Measurements from ENCODE around the gene WIPF3. TPM values are rescaled to one million over a fixed set of nuclear protein-coding genes. Genes with fewer than 3 reads are reported as not detected.

WIPF3 gene
- total and polyA plus RNA-seq, 2 donors (not counting 1 experiment from before 2014, with no cell fraction given): not detected

DNA sequence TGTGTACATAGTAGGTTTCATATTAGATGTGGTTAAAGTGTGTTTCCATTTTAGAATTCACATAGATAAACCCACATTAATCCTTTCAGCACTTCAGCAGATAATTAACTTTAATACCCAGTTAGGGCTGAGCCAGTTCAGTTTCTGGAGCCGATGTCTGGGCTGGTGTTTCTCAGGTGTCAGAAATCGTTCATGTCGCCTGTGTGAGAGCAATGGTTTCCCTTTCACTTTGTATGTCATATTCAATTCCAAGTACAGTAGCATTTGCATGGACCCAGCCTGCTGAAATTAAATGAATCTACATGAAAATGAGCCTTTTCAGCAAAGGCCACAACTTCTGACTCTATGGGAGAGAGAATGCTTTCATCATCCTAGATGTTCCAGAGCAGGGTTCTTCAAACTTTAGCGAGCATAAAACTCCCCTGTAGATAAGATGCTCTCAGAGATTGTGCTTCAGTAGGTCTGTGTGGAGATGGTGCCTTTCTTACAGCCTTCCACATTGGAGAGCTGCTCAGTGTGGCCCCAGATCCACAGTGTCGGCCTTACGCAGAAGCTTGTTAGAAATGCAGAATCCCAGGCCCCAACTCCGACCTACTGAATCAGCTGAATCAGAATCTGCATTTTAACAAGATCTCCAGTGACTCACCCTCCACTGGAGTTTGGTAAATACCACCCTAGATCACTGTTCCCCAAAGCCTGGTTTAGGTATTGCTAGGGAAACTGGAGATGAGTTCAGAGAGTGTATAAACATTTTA, 19.6 kb downstream of the WIPF3 start:
- Histone ChIP-seq H3K27me3 (replicated peaks in 1 of 4; ENCODE audit: control extremely low read depth in 1 of 4, control insufficient read depth in 3 of 4, insufficient read depth in 4 of 4, low read length in 3 of 4) (peaks cover 0 to 4% (median 0%) of the 10 kb centered on the region in 4 experiments), H3K4me3 (ENCODE audit: control extremely low read depth in 1 of 5, extremely low read depth in 1 of 5, insufficient read depth in 1 of 5, low read depth in 2 of 5, low read length in 4 of 5) (peak overlapping the region in 2 of 5 experiments; percentile 26 to 49), H2AFZ (ENCODE audit: insufficient read depth, low read depth, low read length, poor library complexity, severe bottlenecking) (peak overlapping the region; percentile 61), H3K9me3 (ENCODE audit: control extremely low read depth in 1 of 3, control insufficient read depth in 2 of 3, insufficient read depth in 1 of 3, low read length in 2 of 3) (no peaks in the 10 kb centered on the region), H4K20me1 (ENCODE audit: control insufficient read depth, insufficient read depth, low read length, poor library complexity, severe bottlenecking) (no peaks in the 10 kb centered on the region), H3K27ac (ENCODE audit: low read length in 2 of 2) (no peak overlapping the region), H3K36me3 (replicated peaks in 1 of 2; ENCODE audit: control extremely low read depth in 1 of 2, control insufficient read depth in 1 of 2, extremely low read depth in 1 of 2, insufficient read depth in 2 of 2, low read length in 1 of 2) (no peaks in the 10 kb centered on the region), H3K4me2 (replicated peaks; ENCODE audit: low read depth, low read length, poor library complexity, severe bottlenecking) (peak overlapping the region; percentile 55), H3K79me2 (ENCODE audit: control insufficient read depth, insufficient read depth, low read length) (no peaks in the 10 kb centered on the region), H3K9ac (ENCODE audit: low read length) (peak overlapping the region; percentile 51), H3K4me1 (ENCODE audit: control insufficient read depth in 2 of 2, insufficient read depth in 2 of 2, low read length in 2 of 2) (no peaks in the 10 kb centered on the region)
- H3K4me3 Mint-ChIP-seq: peak overlapping the region; percentile 74
- no peaks in the 10 kb centered on the region for H3K9me3 Mint-ChIP-seq (ENCODE audit: insufficient read depth)
- H3K27ac Mint-ChIP-seq: no peak overlapping the region
- DNase-seq (no peak), ATAC-seq (ENCODE audit: low read depth) (no peak)
- H3K27me3 Mint-ChIP-seq: peaks cover 38% of the 10 kb centered on the region
- ChIA-PET POLR2A (no interaction called here), CTCF (no interaction called here)
- WGBS (ENCODE audit: insufficient coverage): 52% methylated on average over 5 of the region's 7 CpGs
- peaks cover 7% of the 10 kb centered on the region for H3K4me1 Mint-ChIP-seq
- intact Hi-C loops (cut with micrococcal nuclease): no loop called here
- TF ChIP-seq, protein P1, sequence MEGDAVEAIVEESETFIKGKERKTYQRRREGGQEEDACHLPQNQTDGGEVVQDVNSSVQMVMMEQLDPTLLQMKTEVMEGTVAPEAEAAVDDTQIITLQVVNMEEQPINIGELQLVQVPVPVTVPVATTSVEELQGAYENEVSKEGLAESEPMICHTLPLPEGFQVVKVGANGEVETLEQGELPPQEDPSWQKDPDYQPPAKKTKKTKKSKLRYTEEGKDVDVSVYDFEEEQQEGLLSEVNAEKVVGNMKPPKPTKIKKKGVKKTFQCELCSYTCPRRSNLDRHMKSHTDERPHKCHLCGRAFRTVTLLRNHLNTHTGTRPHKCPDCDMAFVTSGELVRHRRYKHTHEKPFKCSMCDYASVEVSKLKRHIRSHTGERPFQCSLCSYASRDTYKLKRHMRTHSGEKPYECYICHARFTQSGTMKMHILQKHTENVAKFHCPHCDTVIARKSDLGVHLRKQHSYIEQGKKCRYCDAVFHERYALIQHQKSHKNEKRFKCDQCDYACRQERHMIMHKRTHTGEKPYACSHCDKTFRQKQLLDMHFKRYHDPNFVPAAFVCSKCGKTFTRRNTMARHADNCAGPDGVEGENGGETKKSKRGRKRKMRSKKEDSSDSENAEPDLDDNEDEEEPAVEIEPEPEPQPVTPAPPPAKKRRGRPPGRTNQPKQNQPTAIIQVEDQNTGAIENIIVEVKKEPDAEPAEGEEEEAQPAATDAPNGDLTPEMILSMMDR (IDR thresholded peaks at IDR 0.05): no peak
- no peak for TF ChIP-seq EZH2 (IDR thresholded peaks at IDR 0.05; ENCODE audit: borderline replicate concordance, insufficient read depth, low read depth, low read length, poor library complexity, severe bottlenecking)

DNA sequence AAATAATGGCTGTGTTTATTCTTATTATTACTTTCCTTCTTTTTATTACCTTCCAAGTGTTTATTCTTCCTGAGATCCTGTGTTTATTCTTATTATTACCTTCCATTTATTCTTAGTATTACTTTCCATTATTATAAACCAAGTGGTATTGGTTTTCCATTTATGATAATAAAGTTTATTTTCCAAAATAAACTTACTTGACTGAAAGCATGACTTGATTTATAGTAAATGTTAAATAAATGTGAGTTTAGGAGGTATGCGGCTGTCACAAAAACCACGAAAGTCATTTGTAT, 20.2 kb downstream of the WIPF3 start:
- intact Hi-C loops (cut with micrococcal nuclease): no loop called here
- no peaks in the 10 kb centered on the region for H3K9me3 ChIP-seq (ENCODE audit: control extremely low read depth in 1 of 3, control insufficient read depth in 2 of 3, insufficient read depth in 1 of 3, low read length in 2 of 3)
- ATAC-seq (ENCODE audit: low read depth): no peak

More for the DNA sequence above, 20.2 kb downstream of the WIPF3 start:
- no peaks in the 10 kb centered on the region for H3K4me1 ChIP-seq (ENCODE audit: control insufficient read depth in 2 of 2, insufficient read depth in 2 of 2, low read length in 2 of 2)
- no peak overlapping the region for H3K9ac ChIP-seq (ENCODE audit: low read length)
- Mint-ChIP-seq H3K9me3 (ENCODE audit: insufficient read depth) (peaks cover under 1% of the 10 kb centered on the region), H3K4me3 (no peak overlapping the region), H3K27me3 (peaks cover 38% of the 10 kb centered on the region), H3K4me1 (peaks cover 7% of the 10 kb centered on the region), H3K27ac (no peak overlapping the region)
- H3K79me2 ChIP-seq (ENCODE audit: control insufficient read depth, insufficient read depth, low read length): no peaks in the 10 kb centered on the region
- H3K4me3 ChIP-seq (ENCODE audit: control extremely low read depth in 1 of 5, extremely low read depth in 1 of 5, insufficient read depth in 1 of 5, low read depth in 2 of 5, low read length in 4 of 5): no peak overlapping the region
- ChIA-PET POLR2A (no interaction called here), CTCF (no interaction called here)
- H3K27ac ChIP-seq (ENCODE audit: low read length in 2 of 2): no peak overlapping the region
- no peak for DNase-seq
- TF ChIP-seq EZH2 (IDR thresholded peaks at IDR 0.05; ENCODE audit: borderline replicate concordance, insufficient read depth, low read depth, low read length, poor library complexity, severe bottlenecking): no peak
- TF ChIP-seq, protein P1 (IDR thresholded peaks at IDR 0.05): no peak
- no peak overlapping the region for H3K4me2 ChIP-seq (replicated peaks; ENCODE audit: low read depth, low read length, poor library complexity, severe bottlenecking)
- H4K20me1 ChIP-seq (ENCODE audit: control insufficient read depth, insufficient read depth, low read length, poor library complexity, severe bottlenecking): no peaks in the 10 kb centered on the region
- H2AFZ ChIP-seq (ENCODE audit: insufficient read depth, low read depth, low read length, poor library complexity, severe bottlenecking): no peak overlapping the region
- H3K36me3 ChIP-seq (replicated peaks in 1 of 2; ENCODE audit: control extremely low read depth in 1 of 2, control insufficient read depth in 1 of 2, extremely low read depth in 1 of 2, insufficient read depth in 2 of 2, low read length in 1 of 2): no peaks in the 10 kb centered on the region
- peaks cover 0 to 4% (median 0%) of the 10 kb centered on the region in 4 experiments for H3K27me3 ChIP-seq (replicated peaks in 1 of 4; ENCODE audit: control extremely low read depth in 1 of 4, control insufficient read depth in 3 of 4, insufficient read depth in 4 of 4, low read length in 3 of 4)
- no CpG with 5 or more reads among the region's 2 CpGs for WGBS (ENCODE audit: insufficient coverage)
